GM19452 (cell line): Measurements from ENCODE around the gene ST14.
"Not testable (repeated sequence)": the region's sequence is repeated elsewhere in the genome, so short reads cannot be mapped to it uniquely, and the experiment has no call there.

Experiments
- ATAC-seq: cut with Tn5 transposase; IDR thresholded peaks from one replicate; pipeline ENCODE4 v1.9.1; 2021; ENCODE audit not compliant: unreplicated experiment

ST14 gene

GRCh38 chr11:130163346-130164220, 4.0 kb downstream of the ST14 start:
- no peak for ATAC-seq

DNA sequence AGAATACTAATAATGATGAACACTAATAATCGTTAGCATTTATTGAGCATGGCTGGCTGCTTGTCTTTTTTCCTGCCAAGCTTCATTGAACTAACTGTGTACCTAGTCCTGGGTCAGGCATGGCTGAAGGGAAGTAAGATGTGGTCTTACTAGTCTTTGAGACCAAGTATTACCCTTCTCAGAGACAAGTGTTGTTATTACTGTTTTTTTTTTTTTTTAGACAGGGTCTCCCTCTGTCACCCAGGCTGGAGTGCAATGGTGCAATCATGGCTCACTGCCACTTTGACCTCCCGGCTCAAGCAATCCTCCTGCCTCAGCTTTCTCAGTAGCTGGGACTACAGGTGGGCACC, 4.6 kb downstream of the ST14 start:
- ATAC-seq = no peak

DNA sequence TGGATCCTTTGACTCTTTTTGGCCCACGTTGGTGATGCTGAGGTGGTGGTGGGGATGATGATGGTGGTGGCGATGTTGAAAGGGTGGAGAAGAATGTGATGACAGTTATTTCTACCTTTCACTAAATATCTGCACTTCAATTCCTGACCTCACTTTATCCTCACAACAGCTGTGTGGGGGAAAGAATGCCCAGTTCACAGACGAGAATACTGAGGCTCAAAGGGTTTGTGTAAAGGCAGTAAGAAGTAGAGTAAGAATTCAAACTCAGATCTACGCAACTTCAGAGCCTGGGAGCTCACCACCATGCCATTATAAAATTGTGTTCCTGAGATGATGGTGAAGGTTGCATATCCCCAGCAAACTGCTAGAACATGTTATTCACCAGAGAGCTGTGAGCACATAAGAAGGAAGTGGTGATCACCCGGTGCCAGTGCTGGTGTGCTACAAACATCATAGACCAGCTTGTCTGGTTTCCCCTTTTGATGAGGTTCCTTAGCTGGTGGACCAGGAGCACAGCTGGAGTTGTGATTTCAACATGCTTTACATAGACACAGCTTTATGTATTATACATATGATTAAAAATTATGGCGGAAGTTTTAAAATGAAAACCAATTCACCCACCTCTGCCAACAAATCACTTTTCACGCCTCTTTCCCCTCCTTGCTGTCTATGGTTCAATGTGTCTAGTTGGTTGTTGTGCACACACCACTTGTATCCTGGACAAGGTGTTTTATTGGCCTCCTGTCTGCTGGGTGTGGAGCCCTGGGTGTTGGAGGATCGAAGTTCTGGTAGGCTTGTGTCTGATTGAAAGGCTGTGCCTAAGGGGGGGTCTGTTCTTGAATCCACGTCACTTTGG, 6.2 kb downstream of the ST14 start:
- no peak for ATAC-seq

GRCh38 chr11:130166457-130166784, 6.8 kb downstream of the ST14 start:
- peak; percentile 74 for ATAC-seq

- no peak for ATAC-seq
These were observed 7.6 kb downstream of the ST14 start for GRCh38 chr11:130167146-130167545.

GRCh38 chr11:130168105-130168504, 8.5 kb downstream of the ST14 start:
- no peak for ATAC-seq

- no peak for ATAC-seq
These were observed 10.8 kb downstream of the ST14 start for GRCh38 chr11:130170345-130170744.

DNA sequence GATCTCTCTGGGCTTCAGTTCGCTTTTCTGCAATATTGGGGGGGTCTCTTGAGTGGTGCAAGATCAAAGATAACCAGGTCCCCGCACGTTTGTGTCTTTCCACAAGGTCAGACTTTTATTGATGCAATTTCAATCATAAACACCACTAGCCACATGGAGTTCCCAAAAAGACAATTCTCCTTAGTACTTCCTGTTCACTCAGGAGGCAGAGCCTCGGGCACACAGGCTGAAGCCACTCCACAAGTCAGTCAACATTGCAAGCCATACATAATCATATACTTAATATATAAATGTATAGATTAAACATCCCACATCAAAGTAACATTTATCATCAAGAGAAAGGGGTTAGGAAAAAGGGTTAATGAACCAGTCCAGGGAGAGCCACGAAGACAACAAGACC, 12.0 kb downstream of the ST14 start:
- no peak for ATAC-seq

DNA sequence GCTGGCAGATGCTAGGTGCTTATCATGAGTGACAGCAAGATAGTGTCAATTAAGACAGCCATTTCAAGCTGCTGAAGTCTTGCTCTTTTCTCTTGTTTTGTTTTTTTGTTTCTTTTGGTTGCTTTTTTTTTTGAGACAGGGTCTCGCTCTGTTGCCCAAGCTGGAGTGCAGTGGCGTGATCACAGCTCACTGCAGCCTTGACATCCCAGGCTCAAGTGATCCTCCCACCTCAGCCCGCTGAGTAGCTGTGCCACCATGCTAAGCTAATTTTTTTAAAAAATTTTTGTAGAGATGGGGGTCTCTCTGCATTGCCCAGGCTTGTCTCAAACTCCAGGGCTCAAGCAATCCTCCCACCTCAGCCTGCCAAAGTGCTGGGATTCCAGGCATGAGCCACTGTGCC, 12.4 kb downstream of the ST14 start:
- ATAC-seq = not testable (repeated sequence)

DNA sequence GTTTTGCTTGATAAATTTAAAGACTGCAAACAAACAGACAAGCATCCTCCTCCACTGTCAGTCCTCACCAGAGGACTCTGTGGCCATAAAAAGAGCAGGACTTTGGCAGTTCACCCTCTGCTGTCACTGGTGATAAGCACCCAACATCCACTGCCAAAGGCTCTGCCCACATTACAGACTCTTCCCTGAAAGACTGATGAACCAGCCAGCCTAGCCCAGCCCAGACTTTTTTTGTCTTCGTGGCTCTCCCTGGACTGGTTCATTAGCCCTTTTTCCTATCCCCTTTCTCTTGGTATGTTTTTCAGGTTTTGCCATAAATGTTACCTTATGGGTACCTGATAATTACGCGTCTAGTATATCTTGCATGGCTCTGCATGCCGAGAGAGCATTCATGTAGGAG, 15.1 kb downstream of the ST14 start:
- no peak for ATAC-seq

GRCh38 chr11:130175898-130176297, 16.3 kb downstream of the ST14 start:
- ATAC-seq = no peak

GRCh38 chr11:130177782-130178181, 18.2 kb downstream of the ST14 start:
- ATAC-seq = no peak

- ATAC-seq = no peak
These were observed 19.1 kb downstream of the ST14 start for GRCh38 chr11:130178441-130179339.

GRCh38 chr11:130179396-130180306, 20.1 kb downstream of the ST14 start:
- ATAC-seq = no peak

DNA sequence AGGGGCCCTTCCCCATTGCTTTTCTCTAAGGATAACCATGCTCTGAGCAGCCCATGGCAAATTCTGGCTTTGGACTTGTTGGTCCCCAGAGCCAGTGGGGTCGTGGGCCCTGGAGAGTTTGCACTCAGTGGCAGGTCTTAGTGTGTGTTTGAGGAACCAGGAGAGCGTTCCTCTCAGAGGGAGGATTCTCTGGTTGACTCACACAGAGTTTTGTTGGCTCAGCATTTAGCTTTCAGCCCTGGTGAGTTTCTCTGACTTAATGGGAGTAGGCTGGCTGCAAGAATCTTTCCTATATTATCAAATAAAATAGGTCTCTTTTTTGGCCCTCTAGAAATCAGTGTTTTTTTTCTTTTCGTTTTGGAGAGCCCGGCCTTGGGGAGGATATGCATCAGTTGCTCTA, 20.9 kb downstream of the ST14 start:
- ATAC-seq = no peak

DNA sequence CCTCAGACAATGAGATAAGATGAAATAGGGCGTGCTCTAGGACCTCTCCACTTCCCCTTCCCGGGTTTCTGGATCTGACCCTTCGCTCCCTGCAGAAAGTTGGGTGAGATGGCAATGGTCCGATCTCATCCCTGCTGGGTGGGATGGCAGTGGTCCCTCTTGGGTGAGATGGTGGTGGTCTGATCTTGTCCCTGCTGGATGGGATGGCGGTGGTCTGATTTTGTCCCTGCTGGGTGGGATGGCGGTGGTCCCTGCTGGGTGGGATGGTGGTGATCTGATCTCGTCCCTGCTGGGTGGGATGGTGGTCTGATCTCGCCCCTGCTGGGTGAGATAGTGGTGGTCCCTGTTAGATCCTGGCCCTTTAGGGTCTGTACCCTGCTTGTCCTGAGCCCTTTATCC, 21.3 kb downstream of the ST14 start:
- ATAC-seq = no peak

- peak; percentile 51 for ATAC-seq
These were observed 22.0 kb downstream of the ST14 start for GRCh38 chr11:130181295-130182272.

GRCh38 chr11:130183878-130184610, 24.5 kb downstream of the ST14 start:
- ATAC-seq = no peak
